AG09319 (cell line): ENCODE results near the gene NXPH2.

Experiments used
- DNase-seq: peaks from one replicate; pipeline ENCODE4 v3.0.0-alpha.2; 2010; ENCODE audit warnings: low read depth; ENCODE audit errors: extremely low read depth
- CTCF ChIP-seq: IDR thresholded peaks from 2 replicates; pipeline ENCODE4 v1.5.1; 2011; ENCODE audit warnings: low read depth, mild to moderate bottlenecking, inconsistent platforms, low read length, moderate library complexity

The NXPH2 gene

GRCh38 chr2:138814123-138814898 is 34.1 kb upstream of the NXPH2 start:
- DNase-seq = no peak
- TF ChIP-seq CTCF = no peak

- DNase-seq = no peak
- no peak for TF ChIP-seq CTCF
Measured at GRCh38 chr2:138811431-138811830, 31.2 kb upstream of the NXPH2 start.

- no peak for TF ChIP-seq CTCF
- no peak for DNase-seq
Measured at GRCh38 chr2:138794724-138795123, 14.5 kb upstream of the NXPH2 start.

GRCh38 chr2:138787053-138787666 is 7.0 kb upstream of the NXPH2 start:
- peak; percentile 11 for DNase-seq
- peak; percentile 74 for TF ChIP-seq CTCF

- no peak for DNase-seq
- no peak for TF ChIP-seq CTCF
Measured at GRCh38 chr2:138782383-138782782, 2.2 kb upstream of the NXPH2 start.

GRCh38 chr2:138780908-138781307 is 718 bp upstream of the NXPH2 start:
- no peak for TF ChIP-seq CTCF

GRCh38 chr2:138780446-138780880 is 273 bp upstream of the NXPH2 start:
- DNase-seq = no peak
- no peak for TF ChIP-seq CTCF

More at GRCh38 chr2:138780908-138781307, 718 bp upstream of the NXPH2 start:
- DNase-seq = no peak
